IPS DF 4.7 (cell line): Measurements from ENCODE around the gene PIGL.
"Not testable (repeated sequence)": the region's sequence is repeated elsewhere in the genome, so short reads cannot be mapped to it uniquely, and the experiment has no call there.

Source experiments
- DNase-seq: peaks from one replicate; pipeline ENCODE4 v3.0.0-alpha.2; 2013; ENCODE audit warnings: low spot score; ENCODE audit errors: extremely low read depth

Gene PIGL

DNA sequence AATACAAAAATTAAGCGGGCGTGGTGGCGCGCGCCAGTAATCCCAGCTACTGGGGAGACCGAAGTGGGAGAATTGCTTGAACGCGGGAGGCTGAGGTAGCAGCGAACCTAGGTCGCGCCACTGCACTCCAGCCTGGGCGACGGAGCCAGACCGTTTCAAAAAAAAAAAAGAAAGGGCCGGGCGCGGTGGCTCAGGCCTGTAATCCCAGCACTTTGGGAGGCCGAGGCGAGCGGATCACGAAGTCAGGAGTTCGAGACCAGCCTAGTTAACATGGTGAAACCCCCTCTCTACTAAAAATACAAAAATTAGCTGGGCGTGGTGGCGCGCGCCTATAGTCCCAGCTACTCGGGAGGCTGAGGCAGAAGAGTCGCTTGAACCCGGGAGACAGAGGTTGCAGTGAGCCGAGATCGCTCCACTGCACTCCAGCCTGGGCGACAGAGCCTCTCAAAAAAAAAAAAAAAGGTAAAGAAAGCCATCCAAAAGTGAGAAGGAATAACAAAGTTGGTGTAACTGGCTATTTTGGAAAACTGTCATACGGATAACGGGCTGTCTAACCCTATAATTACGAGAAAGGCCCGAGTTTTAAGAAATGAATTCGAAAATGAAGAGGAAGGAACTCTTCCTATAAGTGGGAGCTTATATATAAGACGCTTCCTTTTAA lies 539 bp upstream of the PIGL start:
- DNase-seq: not testable (repeated sequence)

DNA sequence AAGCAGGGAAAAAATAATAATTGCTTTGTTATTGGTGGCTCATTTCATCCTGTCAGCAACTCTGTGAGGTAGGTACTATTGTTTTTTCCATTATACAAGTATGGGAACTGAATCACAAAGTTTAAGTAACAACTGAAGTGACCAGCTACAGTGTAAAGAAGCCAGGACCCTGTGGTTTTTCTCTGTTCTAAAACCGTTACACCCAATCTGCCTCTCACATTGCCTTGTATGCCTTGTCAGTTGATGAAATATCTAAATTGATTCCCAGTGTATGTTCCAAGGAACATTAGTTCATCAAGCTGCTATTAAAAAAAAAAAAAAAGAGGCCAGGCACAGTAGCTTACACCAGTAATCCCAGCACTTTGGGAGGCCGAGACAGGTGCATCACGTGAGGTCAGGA lies 5.4 kb downstream of the PIGL start:
- no peak for DNase-seq

DNA sequence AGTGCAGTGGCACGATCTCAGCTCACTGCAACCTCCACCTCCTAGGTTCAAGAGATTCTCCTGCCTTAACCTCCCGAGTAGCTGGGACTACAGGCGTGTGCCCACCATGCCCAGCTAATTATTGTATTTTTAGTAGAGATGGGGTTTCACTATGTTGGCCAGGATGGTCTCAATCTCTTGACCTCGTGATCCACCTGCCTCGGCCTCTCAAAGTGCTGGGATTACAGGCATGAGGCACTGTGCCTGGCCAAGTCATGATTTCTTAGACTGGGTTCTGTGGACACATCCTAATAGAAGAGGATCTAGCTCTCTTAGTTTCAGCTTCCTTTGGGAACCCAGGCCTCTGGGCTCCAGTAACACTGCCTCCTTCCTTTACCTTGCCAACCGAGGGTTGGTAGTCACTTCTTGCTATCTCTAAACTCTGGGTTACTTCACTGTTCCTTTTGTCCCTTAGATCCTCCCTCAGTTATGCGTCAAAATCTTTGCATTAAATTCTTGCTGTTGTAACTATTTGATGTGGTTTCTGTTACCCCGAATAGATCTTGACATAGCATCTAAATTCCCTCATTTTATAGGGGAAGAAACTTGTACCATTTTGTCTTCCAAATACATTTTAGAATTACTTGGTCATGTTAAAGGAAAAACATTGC lies 13.0 kb downstream of the PIGL start:
- not testable (repeated sequence) for DNase-seq

GRCh38 chr17:16232391-16232790 lies 15.4 kb downstream of the PIGL start:
- DNase-seq: no peak

DNA sequence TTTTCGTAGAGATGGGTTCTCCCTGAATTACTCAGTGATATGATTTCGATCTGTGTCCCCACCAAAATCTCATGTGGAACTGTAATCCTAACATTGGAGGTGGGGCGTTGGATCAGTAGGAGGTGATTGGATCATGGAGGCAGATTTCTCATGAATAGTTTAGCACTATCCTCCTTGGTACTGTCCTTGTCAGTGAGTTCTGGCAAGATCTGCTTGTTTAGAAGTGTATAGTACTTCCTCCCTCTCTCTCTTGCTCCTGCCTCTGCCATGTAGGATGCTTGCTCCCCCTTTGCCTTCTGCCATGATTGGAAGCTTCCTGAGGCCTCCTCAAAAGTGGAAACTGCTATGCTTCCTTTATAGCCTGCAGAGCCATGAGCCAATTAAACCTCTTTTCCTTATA lies 22.9 kb downstream of the PIGL start:
- no peak for DNase-seq

DNA sequence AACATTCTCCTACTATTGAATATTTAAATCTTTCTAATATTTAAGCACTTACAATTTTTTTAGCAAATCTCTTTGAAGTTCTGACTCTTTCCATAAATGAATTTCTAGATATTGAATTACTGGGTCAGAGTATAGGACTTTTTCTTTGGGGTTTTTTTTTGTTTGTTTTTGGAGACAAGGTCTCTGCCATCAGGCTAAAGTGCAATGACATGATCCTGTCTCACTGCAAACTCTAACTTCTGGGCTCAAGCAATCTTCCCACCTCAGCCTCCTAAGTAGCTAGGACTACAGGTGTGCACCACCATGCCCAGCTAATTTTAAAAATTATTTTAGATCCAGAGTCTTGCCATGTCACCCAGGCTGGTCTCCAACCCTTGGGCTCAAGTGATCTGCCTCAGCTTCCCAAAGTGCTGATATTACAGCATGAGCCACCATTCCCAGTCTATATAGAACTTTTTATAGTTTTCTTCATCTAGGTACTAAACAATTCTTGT lies 24.9 kb downstream of the PIGL start:
- no peak for DNase-seq

DNA sequence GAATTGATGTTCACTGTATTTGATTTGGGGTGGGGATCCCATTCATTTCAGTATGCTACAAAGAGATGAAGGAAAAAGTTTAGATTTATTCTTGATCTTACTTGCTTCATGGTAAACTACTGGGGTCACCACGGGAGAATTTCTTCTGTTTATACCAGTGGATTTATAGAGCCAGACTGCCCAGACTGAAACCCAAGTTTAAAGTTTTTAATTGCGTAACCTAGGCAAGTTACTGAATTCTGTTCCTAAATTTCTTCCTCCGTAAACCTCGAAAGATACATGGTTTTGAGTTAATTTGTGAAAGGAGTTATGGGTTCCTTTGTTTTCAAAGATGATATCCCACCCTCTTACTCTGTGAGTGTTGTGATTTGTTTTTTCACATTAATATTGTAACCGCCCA lies 26.4 kb downstream of the PIGL start:
- DNase-seq: no peak

- DNase-seq: no peak
Observed at GRCh38 chr17:16243801-16244567, 27.0 kb downstream of the PIGL start.

DNA sequence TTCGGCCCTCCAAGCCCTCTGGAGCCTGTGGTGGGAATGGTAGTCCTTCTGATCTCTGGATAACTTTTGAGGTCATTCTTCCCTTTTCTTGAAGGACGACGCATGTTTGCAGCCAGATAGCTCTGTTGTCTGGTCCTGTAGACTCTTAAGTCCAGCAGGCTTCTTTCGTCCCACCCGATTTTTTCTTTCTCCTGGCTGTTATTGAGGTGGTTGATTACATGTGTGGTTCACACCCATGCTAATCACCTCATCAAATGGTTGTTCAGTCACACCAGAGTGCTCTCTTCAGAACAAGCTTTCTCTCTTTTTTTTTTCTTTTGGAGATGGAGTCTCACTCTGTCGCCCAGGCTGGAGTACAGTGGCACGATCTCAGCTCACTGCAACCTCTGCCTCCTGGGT lies 30.6 kb downstream of the PIGL start:
- DNase-seq: no peak

DNA sequence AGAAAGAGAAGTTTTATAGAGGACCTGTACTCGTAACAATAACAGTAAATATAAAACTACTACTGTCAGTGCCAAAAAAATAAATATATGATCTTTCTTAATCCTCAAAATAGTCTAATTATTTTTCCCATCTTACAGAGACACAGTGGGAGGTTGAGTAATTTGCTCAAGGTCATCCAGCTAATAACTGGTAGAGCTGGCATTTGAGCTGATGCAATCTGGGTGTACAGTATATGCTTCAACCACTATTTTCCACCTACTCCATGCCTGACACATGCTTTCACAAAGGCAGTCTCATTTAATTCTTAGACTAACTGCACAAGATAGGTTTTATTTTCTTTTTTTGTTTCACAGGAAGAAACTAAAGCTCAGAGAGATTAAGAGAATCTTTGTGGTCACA lies 33.6 kb downstream of the PIGL start:
- DNase-seq: no peak

DNA sequence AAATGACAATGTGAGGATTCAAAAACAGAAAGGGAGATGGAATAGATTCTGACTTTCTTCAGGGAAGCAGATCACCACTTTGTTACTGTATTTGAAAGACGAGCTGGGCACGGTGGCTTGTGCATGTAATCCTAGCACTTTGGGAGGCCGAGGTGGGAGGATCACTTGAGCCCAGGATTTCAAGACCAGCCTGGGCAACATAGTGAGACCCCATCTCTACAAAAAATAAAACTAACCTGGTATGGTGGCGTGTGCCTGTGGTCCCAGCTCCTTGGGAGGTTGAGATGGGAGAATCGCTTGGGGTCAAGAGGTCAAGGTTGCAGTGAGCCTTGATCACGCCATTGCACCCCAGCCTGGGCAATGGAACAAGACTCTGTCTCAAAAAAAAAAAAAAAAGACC lies 34.0 kb downstream of the PIGL start:
- no peak for DNase-seq

DNA sequence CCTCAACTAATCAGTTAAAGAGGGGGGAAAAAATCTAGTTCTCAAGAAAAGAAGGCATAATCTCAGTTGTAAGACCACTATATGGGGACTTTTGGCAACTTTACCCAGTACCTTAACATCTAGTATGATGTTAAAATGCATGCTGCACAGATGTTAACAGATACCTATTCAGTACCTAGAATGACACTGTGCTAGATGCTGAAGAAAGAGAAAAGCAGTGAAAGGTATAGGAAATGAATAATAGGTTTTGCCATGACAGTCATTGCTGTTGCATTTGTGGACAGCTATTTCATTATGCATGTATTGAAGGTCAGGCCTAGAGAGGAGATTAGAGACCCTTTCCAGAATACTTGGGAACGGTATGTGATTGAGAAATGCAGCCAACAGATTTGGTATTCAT lies 34.5 kb downstream of the PIGL start:
- DNase-seq: no peak

DNA sequence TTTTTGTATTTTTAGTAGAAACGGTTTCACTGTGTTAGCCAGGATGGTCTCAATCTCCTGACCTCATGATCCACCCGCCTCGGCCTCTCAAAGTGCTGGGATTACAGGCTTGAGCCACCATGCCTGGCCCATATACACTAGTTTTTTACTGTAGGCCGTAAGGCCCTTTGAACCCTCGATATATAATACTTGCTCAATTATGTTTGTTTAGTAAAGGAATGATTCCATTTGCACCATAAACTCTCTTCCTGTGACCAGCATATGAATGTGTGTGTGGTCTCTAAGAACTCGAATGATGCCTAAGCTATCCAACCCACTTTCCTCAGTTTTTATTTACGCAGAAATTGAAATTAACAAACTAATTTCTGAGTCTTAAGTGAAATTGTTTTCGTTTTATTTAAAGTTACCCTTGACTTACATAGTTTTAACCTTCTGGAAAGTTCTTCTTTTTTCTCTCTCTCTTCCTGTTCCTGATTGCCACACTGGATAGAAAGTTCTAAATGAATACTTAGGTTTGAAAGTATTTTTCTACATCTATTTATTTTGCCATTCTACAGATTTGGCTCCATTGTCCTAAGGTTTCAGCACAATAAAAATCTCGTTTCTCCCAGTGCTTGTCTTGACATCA lies 37.9 kb downstream of the PIGL start:
- DNase-seq: no peak

- no peak for DNase-seq
Observed at GRCh38 chr17:16255481-16255921, 38.5 kb downstream of the PIGL start.

- no peak for DNase-seq
Observed at GRCh38 chr17:16258901-16259300, 41.9 kb downstream of the PIGL start.

DNA sequence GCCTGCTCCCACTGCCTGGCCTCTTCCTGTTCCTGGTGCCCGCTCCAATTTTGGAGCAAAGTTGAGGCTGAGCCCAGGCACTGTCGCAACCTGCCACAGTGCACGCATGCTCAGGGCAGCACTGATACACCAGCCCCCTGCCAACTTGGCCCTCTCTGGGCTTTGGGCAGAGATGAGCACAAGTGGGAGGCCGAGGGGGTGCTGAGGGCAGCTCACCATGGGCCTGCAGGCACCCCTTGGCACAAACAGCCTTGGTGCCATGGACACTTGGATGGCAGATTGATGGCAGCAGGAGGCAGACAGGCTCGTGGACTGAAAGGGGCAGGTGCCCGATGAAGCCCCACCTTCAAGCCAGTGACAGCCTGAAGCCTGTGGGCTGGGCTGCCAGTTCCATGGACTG lies 42.9 kb downstream of the PIGL start:
- no peak for DNase-seq

DNA sequence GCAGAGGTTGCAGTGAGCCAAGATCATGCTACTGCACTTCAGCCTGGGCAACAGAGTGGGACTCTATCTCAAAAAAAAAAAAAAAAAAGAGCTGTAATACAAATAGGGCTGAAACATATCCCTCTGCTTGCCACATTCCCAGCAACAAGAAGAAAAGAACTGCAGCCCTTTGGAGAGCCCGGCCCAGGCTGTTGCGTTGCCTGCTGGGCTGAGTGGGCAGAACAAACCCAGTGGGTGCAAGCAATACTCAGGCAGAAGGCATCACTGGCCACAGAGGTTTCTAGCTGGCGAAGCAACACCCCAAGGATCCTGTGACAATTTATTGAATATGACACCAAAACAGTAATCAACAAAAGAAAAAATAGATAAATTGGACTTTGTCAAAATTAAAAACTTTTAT lies 44.0 kb downstream of the PIGL start:
- DNase-seq: no peak

GRCh38 chr17:16262201-16262600 lies 45.2 kb downstream of the PIGL start:
- DNase-seq: no peak

DNA sequence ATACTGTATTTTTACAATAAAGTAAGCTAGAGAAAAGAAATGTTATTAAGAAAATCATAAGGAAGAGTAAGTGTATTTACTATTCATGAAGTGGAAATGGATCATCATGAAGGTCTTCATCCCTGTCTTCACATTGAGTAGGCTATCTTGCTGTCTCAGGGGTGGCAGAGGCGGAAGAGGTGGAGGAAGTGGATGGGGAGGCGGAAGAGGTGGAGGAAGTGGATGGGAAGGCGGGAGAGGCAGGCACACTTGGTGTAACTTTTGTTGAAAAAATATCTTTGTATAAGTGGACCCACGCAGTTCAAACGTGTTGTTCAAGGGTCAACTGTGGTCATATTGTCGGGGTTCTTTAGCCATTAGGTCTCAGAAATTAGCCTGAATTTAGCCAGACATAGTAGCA lies 50.2 kb downstream of the PIGL start:
- DNase-seq: no peak

DNA sequence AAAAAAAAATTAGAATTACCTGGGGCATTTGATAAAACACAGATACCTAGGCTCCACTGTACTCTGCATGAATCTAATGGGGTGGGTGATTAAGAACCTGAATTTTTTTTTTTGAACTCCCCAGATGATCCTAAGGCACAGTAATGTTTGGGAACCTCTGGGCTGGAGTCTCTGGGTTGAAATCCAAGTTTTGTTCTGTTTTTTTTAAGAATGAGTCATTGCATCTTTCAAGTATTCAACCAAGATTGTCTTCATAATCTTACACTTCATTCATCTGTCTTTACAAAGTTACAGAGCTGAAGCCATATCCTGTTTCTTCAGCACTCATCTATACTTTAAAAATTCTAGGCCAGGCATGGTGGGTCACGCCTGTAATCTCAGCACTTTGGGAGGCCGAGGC lies 52.6 kb downstream of the PIGL start:
- DNase-seq: no peak

GRCh38 chr17:16272111-16272840 lies 55.3 kb downstream of the PIGL start:
- DNase-seq: no peak
